Calu3 (cell line): ENCODE data around the gene RALGPS1. TPM values are rescaled to one million over a fixed set of nuclear protein-coding genes. Genes with fewer than 3 reads are reported as not detected.

Experiments
- BruUV-seq: library from RNA; stranded (reverse); fragments of 400-500 nt; replicated peaks from 2 replicates; lab custom pipeline; 2021; lab: Mats Ljungman, UMichigan
- CTCF ChIA-PET: fragments of 300-600 bp; sonication (Branson Sonifier 250); formaldehyde crosslinking; loops from one replicate; lab custom pipeline; 2022; ENCODE audit warnings: antibody characterized with exemption; lab: Charles Lee
- DNase-seq: peaks from one replicate; pipeline ENCODE4 v3.0.0; 2022
- H3K27ac Mint-ChIP-seq: one replicate; pipeline ENCODE4 v1.8.0; 2022; ENCODE audit warnings: mixed read lengths; ENCODE audit not compliant: unreplicated experiment
- H3K27me3 Mint-ChIP-seq: one replicate; pipeline ENCODE4 v1.8.0; 2022; ENCODE audit warnings: mixed read lengths; ENCODE audit not compliant: unreplicated experiment
- H3K36me3 Mint-ChIP-seq: one replicate; pipeline ENCODE4 v1.8.0; 2022; ENCODE audit warnings: mild to moderate bottlenecking, moderate library complexity, mixed read lengths; ENCODE audit not compliant: insufficient read depth, unreplicated experiment
- H3K4me1 Mint-ChIP-seq: one replicate; pipeline ENCODE4 v1.8.0; 2022; ENCODE audit warnings: mild to moderate bottlenecking, low read depth, mixed read lengths; ENCODE audit not compliant: unreplicated experiment
- H3K4me3 Mint-ChIP-seq: one replicate; pipeline ENCODE4 v1.8.0; 2022; ENCODE audit warnings: mild to moderate bottlenecking, low read depth, moderate library complexity, mixed read lengths; ENCODE audit not compliant: unreplicated experiment
- H3K9me3 Mint-ChIP-seq: one replicate; pipeline ENCODE4 v1.8.0; 2022; ENCODE audit warnings: low read depth, mixed read lengths; ENCODE audit not compliant: unreplicated experiment
- intact Hi-C: fragments of 100-400 bp; cut with micrococcal nuclease; formaldehyde crosslinking; loops from one replicate; pipeline ENCODE4 v1.10.0; 2022; ENCODE audit not compliant: unreplicated experiment
- total RNA-seq: library from RNA; stranded (reverse); gene quantifications from 2 replicates; pipeline ENCODE4 v1.2.3, GENCODE V29; 2022
- TF ChIP-seq, protein P1 (sequence below): fragments of 200-600 bp; IDR thresholded peaks from one replicate; pipeline ENCODE4 v1.8.0; 2022; ENCODE audit warnings: antibody characterized with exemption; ENCODE audit not compliant: unreplicated experiment

Gene RALGPS1
- total RNA-seq, 1 experiment from 2014 or later = 8.3 TPM

DNA sequence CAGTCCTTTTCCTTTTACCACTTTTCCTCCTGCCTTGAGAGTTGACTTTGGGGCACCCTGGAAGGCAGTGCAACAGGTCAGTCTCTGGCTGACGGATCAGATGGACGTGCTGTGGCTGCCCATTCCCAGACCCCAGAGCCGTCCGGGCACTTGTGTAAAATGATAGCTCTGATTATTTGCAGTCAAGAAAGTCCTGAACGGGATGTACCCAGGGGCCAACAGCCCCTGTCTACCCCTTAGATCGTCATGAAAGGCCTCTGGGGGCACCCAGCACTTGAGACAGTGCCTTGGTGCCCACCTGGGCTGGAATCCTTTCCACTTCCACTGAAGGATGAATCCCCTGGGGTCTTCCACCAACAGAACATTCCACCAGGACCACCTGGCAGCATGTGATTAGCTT, 225.6 kb downstream of the RALGPS1 start:
- Mint-ChIP-seq H3K9me3 (no peaks in the 10 kb centered on the region), H3K27ac (no peak overlapping the region), H3K27me3 (no peaks in the 10 kb centered on the region), H3K4me3 (no peak overlapping the region), H3K36me3 (no peaks in the 10 kb centered on the region), H3K4me1 (no peaks in the 10 kb centered on the region)
- CTCF ChIA-PET = no interaction called here
- intact Hi-C loops = no loop called here
- no peak for DNase-seq
- no TSS peak for BruUV-seq
- TF ChIP-seq, protein P1, sequence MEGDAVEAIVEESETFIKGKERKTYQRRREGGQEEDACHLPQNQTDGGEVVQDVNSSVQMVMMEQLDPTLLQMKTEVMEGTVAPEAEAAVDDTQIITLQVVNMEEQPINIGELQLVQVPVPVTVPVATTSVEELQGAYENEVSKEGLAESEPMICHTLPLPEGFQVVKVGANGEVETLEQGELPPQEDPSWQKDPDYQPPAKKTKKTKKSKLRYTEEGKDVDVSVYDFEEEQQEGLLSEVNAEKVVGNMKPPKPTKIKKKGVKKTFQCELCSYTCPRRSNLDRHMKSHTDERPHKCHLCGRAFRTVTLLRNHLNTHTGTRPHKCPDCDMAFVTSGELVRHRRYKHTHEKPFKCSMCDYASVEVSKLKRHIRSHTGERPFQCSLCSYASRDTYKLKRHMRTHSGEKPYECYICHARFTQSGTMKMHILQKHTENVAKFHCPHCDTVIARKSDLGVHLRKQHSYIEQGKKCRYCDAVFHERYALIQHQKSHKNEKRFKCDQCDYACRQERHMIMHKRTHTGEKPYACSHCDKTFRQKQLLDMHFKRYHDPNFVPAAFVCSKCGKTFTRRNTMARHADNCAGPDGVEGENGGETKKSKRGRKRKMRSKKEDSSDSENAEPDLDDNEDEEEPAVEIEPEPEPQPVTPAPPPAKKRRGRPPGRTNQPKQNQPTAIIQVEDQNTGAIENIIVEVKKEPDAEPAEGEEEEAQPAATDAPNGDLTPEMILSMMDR = no peak

GRCh38 chr9:127140842-127141675, 226.5 kb downstream of the RALGPS1 start:
- H3K4me1 Mint-ChIP-seq = no peaks in the 10 kb centered on the region
- no peak for DNase-seq
- no peaks in the 10 kb centered on the region for H3K36me3 Mint-ChIP-seq
- no peak overlapping the region for H3K27ac Mint-ChIP-seq
- H3K4me3 Mint-ChIP-seq = no peak overlapping the region
- H3K9me3 Mint-ChIP-seq = no peaks in the 10 kb centered on the region
- CTCF ChIA-PET = no interaction called here
- BruUV-seq = no TSS peak
- TF ChIP-seq, protein P1 = no peak
- H3K27me3 Mint-ChIP-seq = no peaks in the 10 kb centered on the region
- intact Hi-C loops = no loop called here

- Mint-ChIP-seq H3K4me1 (no peaks in the 10 kb centered on the region), H3K27ac (no peak overlapping the region), H3K4me3 (no peak overlapping the region), H3K9me3 (no peaks in the 10 kb centered on the region), H3K27me3 (no peaks in the 10 kb centered on the region), H3K36me3 (no peaks in the 10 kb centered on the region)
- BruUV-seq = no TSS peak
- no peak for DNase-seq
- TF ChIP-seq, protein P1 = no peak
- CTCF ChIA-PET = no interaction called here
- intact Hi-C loops = no loop called here
Observed at GRCh38 chr9:127142291-127142690, 227.7 kb downstream of the RALGPS1 start.

DNA sequence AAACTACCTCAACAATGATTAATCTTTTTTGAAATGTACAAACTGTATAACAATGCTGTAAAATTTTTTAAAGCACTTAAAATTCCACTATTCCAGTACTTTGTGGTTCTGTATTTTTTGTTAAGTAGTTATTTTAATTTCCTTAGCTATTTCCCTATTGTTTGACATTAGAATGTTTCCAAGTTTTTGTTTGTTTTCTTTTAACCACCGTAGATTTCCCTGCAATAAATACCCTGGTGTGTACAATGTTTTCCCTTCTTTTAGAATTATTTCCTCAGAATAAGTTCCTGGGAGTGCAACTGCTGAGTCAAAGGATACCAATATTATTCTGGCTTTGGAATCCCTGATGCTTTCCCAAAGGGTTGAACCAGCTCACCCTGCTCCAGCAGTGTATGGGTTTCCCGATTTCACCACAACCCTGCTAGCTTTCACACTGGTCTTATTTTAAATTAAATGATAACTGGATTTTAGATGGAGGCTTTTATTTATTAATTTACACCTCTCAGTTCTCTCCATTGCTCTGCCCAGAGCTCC, 228.4 kb downstream of the RALGPS1 start:
- no peak overlapping the region for H3K4me3 Mint-ChIP-seq
- H3K4me1 Mint-ChIP-seq = no peaks in the 10 kb centered on the region
- CTCF ChIA-PET = no interaction called here
- no peaks in the 10 kb centered on the region for H3K36me3 Mint-ChIP-seq
- no peak overlapping the region for H3K27ac Mint-ChIP-seq
- intact Hi-C loops = no loop called here
- BruUV-seq = no TSS peak
- H3K27me3 Mint-ChIP-seq = no peaks in the 10 kb centered on the region
- no peaks in the 10 kb centered on the region for H3K9me3 Mint-ChIP-seq
- TF ChIP-seq, protein P1 = no peak
- DNase-seq = no peak
